Keratinocyte (primary cell): ENCODE measurements around the gene EBF3. TPM values are rescaled to one million over a fixed set of nuclear protein-coding genes. Genes with fewer than 3 reads are reported as not detected.

Experiments used
- DNase-seq: peaks from one replicate; pipeline ENCODE4 v3.0.0-alpha.2; 2011; ENCODE audit warnings: low read depth, missing footprints, low spot score
- FAIRE-seq: peaks from 2 replicates; lab custom pipeline; 2011; peaks lifted over from hg19 to GRCh38; lab: Jason Lieb, UNC
- H2AFZ ChIP-seq: 2 replicates; pipeline ENCODE4 v1.6.0; 2012; ENCODE audit warnings: low read length, control low read depth, inconsistent platforms; ENCODE audit not compliant: control insufficient read depth
- H3K27ac ChIP-seq: 2 replicates; pipeline ENCODE4 v1.5.1; 2011; ENCODE audit warnings: low read length; ENCODE audit not compliant: control insufficient read depth, insufficient read depth
- H3K27me3 ChIP-seq: 3 replicates; pipeline ENCODE4 v1.6.0; 2011; ENCODE audit warnings: low read length; ENCODE audit not compliant: control insufficient read depth, insufficient read depth; ENCODE audit errors: extremely low read depth
- H3K36me3 ChIP-seq, 2 experiments: 2 replicates in 1 of 2; 3 replicates in 1 of 2; pipeline ENCODE4 v1.5.1; 2011; ENCODE audit warnings: low read length in 2 of 2, mild to moderate bottlenecking in 1 of 2; ENCODE audit not compliant: control insufficient read depth in 2 of 2, insufficient read depth in 2 of 2; ENCODE audit errors: extremely low read depth in 1 of 2
- H3K4me1 ChIP-seq: 3 replicates; pipeline ENCODE4 v1.5.1; 2011; ENCODE audit warnings: low read length; ENCODE audit not compliant: control insufficient read depth, insufficient read depth; ENCODE audit errors: extremely low read depth
- H3K4me2 ChIP-seq: 3 replicates; pipeline ENCODE4 v1.6.0; 2011; ENCODE audit warnings: low read depth, low read length; ENCODE audit not compliant: control insufficient read depth, insufficient read depth; ENCODE audit errors: extremely low read depth
- H3K4me3 ChIP-seq, 3 experiments: fragments of 200-600 bp in 1 of 3; sonication (generic) in 1 of 3; 2 replicates in 2 of 3; 3 replicates in 1 of 3; pipeline ENCODE4 v1.5.1; 2011 to 2016; ENCODE audit warnings: low read length in 3 of 3, mild to moderate bottlenecking in 3 of 3, control low read depth in 2 of 3, inconsistent platforms in 1 of 3, low read depth in 1 of 3, mixed read lengths in 1 of 3, mixed run types in 1 of 3, moderate library complexity in 1 of 3; ENCODE audit not compliant: control insufficient read depth in 2 of 3, insufficient read depth in 2 of 3; ENCODE audit errors: extremely low read depth in 1 of 3
- H3K79me2 ChIP-seq: 2 replicates; pipeline ENCODE4 v1.6.0; 2012; ENCODE audit warnings: low read length; ENCODE audit not compliant: control insufficient read depth, insufficient read depth
- H3K9ac ChIP-seq: 3 replicates; pipeline ENCODE4 v1.6.0; 2011; ENCODE audit warnings: low read length; ENCODE audit not compliant: control insufficient read depth, insufficient read depth; ENCODE audit errors: extremely low read depth
- H3K9me1 ChIP-seq: 3 replicates; pipeline ENCODE4 v1.6.0; 2011; ENCODE audit warnings: low read length; ENCODE audit not compliant: control insufficient read depth, insufficient read depth; ENCODE audit errors: extremely low read depth
- H3K9me3 ChIP-seq: 2 replicates; pipeline ENCODE4 v1.5.1; 2012; ENCODE audit warnings: low read depth, low read length; ENCODE audit not compliant: control insufficient read depth
- H4K20me1 ChIP-seq: 3 replicates; pipeline ENCODE4 v1.6.0; 2011; ENCODE audit warnings: low read length; ENCODE audit not compliant: control insufficient read depth, insufficient read depth; ENCODE audit errors: extremely low read depth
- EZH2 ChIP-seq: IDR thresholded peaks from one replicate; pipeline ENCODE4 v1.6.1; 2012; ENCODE audit warnings: inconsistent platforms, mild to moderate bottlenecking, low read length, moderate library complexity
- dilution Hi-C: fragments of 300-500 bp; cut with MboI; formaldehyde crosslinking; loops from one replicate; pipeline ENCODE4 v1.7.0; 2020; ENCODE audit warnings: low sequenced_read_pairs; ENCODE audit not compliant: extremely low pct_ligation_motif_present
- polyA plus RNA-seq, 5 experiments: library from polyadenylated mRNA; depleted of rRNA in 3 of 5; stranded (reverse) in 3 of 5; stranded (forward) in 1 of 5; unstranded in 1 of 5; fragments of >200 nt; gene quantifications; 1 replicate in 1 of 5; 2 replicates in 3 of 5; 3 replicates in 1 of 5; pipeline versions ENCODE4 v1.2.1 to v1.2.3, GENCODE V29; 2011 to 2012; ENCODE audit warnings: missing spikeins in 2 of 5, low read depth in 1 of 5, low replicate concordance in 1 of 5
- TF ChIP-seq, protein P1 (sequence below), 3 experiments: IDR thresholded peaks in 1 of 3; conservative IDR thresholded peaks in 1 of 3; optimal IDR thresholded peaks in 1 of 3; 2 replicates in 2 of 3; 3 replicates in 1 of 3; pipeline versions ENCODE3 to v1.5.1; 2011; ENCODE audit warnings: low read length in 3 of 3, mild to moderate bottlenecking in 3 of 3, moderate library complexity in 2 of 3, control low read depth in 1 of 3, inconsistent platforms in 1 of 3; ENCODE audit not compliant: insufficient read depth in 2 of 3; ENCODE audit errors: extremely low read depth in 1 of 3

Gene EBF3
- polyA plus RNA-seq, 1 donor (not counting 4 experiments of a cell fraction or from before 2014, with no cell fraction given): not detected

DNA sequence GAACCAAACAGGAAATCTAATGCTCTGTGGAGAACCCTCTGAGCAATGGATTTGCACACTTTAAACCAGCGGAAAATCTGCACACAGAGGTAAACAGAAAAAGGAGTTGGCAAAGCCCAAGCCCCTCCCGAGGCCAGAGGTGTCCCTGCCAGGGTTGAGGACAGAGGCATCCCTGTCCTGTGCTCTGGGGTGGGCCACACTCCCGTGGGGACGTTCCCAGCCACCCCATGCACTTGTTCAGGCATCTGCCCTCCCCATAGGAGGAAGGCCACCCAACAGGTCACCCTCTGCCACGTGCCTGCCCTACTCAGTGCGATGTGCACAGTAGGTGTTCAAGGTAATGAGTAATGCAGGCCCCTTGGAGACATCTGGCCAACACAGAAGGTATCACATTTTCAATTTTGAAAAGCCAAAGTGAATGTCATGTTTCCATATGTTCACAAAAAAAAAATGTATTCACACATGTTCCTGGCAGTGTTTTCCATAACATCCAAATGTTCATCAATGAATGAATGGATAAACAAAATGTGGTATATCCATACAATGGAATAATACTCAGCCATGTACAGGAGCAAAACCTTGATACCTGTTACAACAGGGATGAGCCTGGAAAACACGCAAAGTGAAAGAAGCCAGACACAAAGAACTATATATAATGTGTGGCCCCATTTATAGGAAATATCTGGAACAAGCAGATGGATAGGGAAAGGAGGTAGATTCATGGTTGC is 108.1 kb downstream of the EBF3 start:
- H3K4me2 ChIP-seq: no peak overlapping the region
- H3K4me3 ChIP-seq: no peak overlapping the region
- no peak overlapping the region for H2AFZ ChIP-seq
- H3K27ac ChIP-seq: no peak overlapping the region
- no peaks in the 10 kb centered on the region for H3K36me3 ChIP-seq
- H3K9me3 ChIP-seq: peaks cover 7% of the 10 kb centered on the region
- no peaks in the 10 kb centered on the region for H3K79me2 ChIP-seq
- no peaks in the 10 kb centered on the region for H4K20me1 ChIP-seq
- no peak for FAIRE-seq
- dilution Hi-C loops: no loop called here
- H3K9me1 ChIP-seq: no peaks in the 10 kb centered on the region
- H3K27me3 ChIP-seq: no peaks in the 10 kb centered on the region
- TF ChIP-seq, protein P1, sequence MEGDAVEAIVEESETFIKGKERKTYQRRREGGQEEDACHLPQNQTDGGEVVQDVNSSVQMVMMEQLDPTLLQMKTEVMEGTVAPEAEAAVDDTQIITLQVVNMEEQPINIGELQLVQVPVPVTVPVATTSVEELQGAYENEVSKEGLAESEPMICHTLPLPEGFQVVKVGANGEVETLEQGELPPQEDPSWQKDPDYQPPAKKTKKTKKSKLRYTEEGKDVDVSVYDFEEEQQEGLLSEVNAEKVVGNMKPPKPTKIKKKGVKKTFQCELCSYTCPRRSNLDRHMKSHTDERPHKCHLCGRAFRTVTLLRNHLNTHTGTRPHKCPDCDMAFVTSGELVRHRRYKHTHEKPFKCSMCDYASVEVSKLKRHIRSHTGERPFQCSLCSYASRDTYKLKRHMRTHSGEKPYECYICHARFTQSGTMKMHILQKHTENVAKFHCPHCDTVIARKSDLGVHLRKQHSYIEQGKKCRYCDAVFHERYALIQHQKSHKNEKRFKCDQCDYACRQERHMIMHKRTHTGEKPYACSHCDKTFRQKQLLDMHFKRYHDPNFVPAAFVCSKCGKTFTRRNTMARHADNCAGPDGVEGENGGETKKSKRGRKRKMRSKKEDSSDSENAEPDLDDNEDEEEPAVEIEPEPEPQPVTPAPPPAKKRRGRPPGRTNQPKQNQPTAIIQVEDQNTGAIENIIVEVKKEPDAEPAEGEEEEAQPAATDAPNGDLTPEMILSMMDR (optimal IDR thresholded peaks at IDR 0.05 in 1 of 3, IDR thresholded peaks at IDR 0.05 in 1 of 3, conservative IDR thresholded peaks at IDR 0.05 in 1 of 3; ENCODE audit: extremely low read depth in 1 of 3, insufficient read depth in 2 of 3, low read length in 3 of 3): no peak
- TF ChIP-seq EZH2: no peak
- no peaks in the 10 kb centered on the region for H3K4me1 ChIP-seq
- no peak for DNase-seq
- no peak overlapping the region for H3K9ac ChIP-seq

DNA sequence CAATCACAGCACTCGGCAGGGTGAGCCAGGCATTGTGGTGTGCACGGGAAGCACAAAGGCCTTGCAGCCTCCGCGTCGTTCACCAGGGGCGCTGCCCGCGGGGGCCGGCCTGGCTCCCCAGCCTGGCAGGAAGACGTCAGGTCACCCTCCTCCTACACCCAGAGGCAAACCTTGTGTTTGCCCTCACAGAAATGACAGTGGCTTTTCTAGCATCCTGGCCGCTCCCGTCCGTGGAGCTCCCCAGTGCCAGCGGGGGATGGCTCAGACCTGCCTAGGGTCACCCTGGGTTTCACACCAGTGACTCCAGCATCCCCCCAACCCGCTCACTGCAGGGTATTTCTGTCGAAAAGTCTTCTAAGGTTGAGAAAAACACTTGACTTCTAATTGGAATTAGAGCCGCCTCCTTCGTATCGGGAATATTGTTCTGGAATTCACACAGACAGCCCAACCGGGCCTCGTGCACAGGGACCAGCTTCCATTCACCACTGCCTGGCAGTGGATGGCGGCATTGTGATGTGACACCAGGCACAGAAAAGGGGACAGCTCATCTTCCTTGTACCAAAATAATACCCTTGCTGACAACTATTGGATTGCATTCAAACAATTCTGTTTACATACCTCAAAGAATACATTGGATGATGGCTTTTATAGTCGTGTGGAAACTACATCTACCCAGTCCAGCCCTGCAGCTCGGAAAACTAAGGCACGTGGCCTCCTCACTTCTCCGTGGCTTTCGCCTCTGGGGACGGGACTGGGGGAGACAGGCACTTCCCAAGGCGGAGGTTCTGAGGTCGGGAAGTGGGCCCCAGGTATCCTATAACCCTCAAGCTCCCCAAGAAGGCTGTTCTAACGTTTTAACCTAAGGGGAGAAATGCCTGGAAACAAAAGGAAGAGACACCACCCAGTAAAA is 109.0 kb downstream of the EBF3 start:
- dilution Hi-C loops: no loop called here
- DNase-seq (no peak), FAIRE-seq (no peak)
- Histone ChIP-seq H3K9me1 (no peaks in the 10 kb centered on the region), H3K27me3 (no peaks in the 10 kb centered on the region), H4K20me1 (no peaks in the 10 kb centered on the region), H3K4me3 (no peak overlapping the region), H3K9ac (no peak overlapping the region), H3K27ac (no peak overlapping the region), H3K4me2 (no peak overlapping the region), H2AFZ (no peak overlapping the region), H3K79me2 (no peaks in the 10 kb centered on the region), H3K36me3 (no peaks in the 10 kb centered on the region), H3K4me1 (no peaks in the 10 kb centered on the region), H3K9me3 (peaks cover 6% of the 10 kb centered on the region)
- TF ChIP-seq EZH2: no peak
